Panc1 (cell line): Measurements from ENCODE around the gene MLKL. TPM values are rescaled to one million over a fixed set of nuclear protein-coding genes. Genes with fewer than 3 reads are reported as not detected.

ENCODE experiments used
- ATAC-seq: fragments of 200-7000 bp; cut with Tn5 transposase; 2 replicates; pipeline ENCODE4 v1.9.1; 2020; ENCODE audit warnings: mild to moderate bottlenecking, moderate library complexity
- BruUV-seq: library from RNA; stranded (reverse); fragments of 400-500 nt; replicated peaks from 2 replicates; lab custom pipeline; 2021; lab: Mats Ljungman, UMichigan
- CTCF ChIA-PET: fragments of 300-600 bp; sonication (Branson Sonifier 250); formaldehyde crosslinking; loops from one replicate; lab custom pipeline; 2022; ENCODE audit warnings: antibody characterized with exemption; lab: Charles Lee
- POLR2A ChIA-PET: fragments of 300-600 bp; sonication (Branson Sonifier 250); formaldehyde crosslinking; loops from one replicate; lab custom pipeline; 2022; ENCODE audit warnings: antibody characterized with exemption; lab: Charles Lee
- DNase-seq: peaks from one replicate; pipeline ENCODE4 v3.0.0-alpha.2; 2010; ENCODE audit warnings: low read depth, low spot score
- H3K27ac ChIP-seq: 2 replicates; pipeline ENCODE4 v1.5.1; 2011; ENCODE audit warnings: mild to moderate bottlenecking, low read length, inconsistent platforms
- H3K27me3 ChIP-seq: fragments of 200-500 bp; sonication (Bioruptor generic); 2 replicates; pipeline ENCODE4 v1.6.0; 2014; ENCODE audit warnings: low read length, inconsistent platforms; ENCODE audit not compliant: control insufficient read depth, insufficient read depth
- H3K36me3 ChIP-seq: fragments of 200-500 bp; sonication (Bioruptor generic); 2 replicates; pipeline ENCODE4 v1.5.1; 2014; ENCODE audit warnings: inconsistent platforms, mild to moderate bottlenecking, low read length, moderate library complexity; ENCODE audit not compliant: control insufficient read depth, insufficient read depth
- H3K4me1 ChIP-seq: 2 replicates; pipeline ENCODE4 v1.5.1; 2011; ENCODE audit warnings: inconsistent platforms, mild to moderate bottlenecking, low read length, moderate library complexity; ENCODE audit not compliant: control insufficient read depth, insufficient read depth
- H3K4me3 ChIP-seq, 2 experiments: 2 replicates each; pipeline ENCODE4 v1.5.1; 2011 to 2012; ENCODE audit warnings: low read depth in 2 of 2, low read length in 2 of 2, mild to moderate bottlenecking in 2 of 2, inconsistent platforms in 1 of 2, moderate library complexity in 1 of 2
- H3K9me3 ChIP-seq: fragments of 200-500 bp; sonication (Bioruptor generic); 2 replicates; pipeline ENCODE4 v1.5.1; 2014; ENCODE audit warnings: low read depth, mild to moderate bottlenecking, inconsistent platforms, low read length, moderate library complexity; ENCODE audit not compliant: control insufficient read depth, insufficient read depth
- CTCF ChIP-seq: fragments of 450-650 bp; IDR thresholded peaks from 2 replicates; pipeline ENCODE4 v1.5.1; 2017; ENCODE audit warnings: mild to moderate bottlenecking
- POLR2AphosphoS5 ChIP-seq: IDR thresholded peaks from 2 replicates; pipeline ENCODE4 v1.6.1; 2012; ENCODE audit warnings: mild to moderate bottlenecking, low read depth, low read length, moderate library complexity
- REST ChIP-seq, 2 experiments: IDR thresholded peaks; 2 replicates each; pipeline ENCODE4 v1.6.1; 2011 to 2012; ENCODE audit warnings: low read depth in 2 of 2, control low read depth in 1 of 2, low read length in 1 of 2, mild to moderate bottlenecking in 1 of 2, moderate library complexity in 1 of 2; ENCODE audit not compliant: insufficient read depth in 1 of 2
- SIN3A ChIP-seq: IDR thresholded peaks from 2 replicates; pipeline ENCODE4 v1.6.1; 2012; ENCODE audit warnings: low read depth, mild to moderate bottlenecking, low read length, moderate library complexity, borderline replicate concordance; ENCODE audit not compliant: insufficient read depth
- TCF7L2 ChIP-seq: IDR thresholded peaks from 2 replicates; pipeline ENCODE4 v1.6.1; 2011; ENCODE audit warnings: mild to moderate bottlenecking, low read depth, low read length, inconsistent platforms
- in situ Hi-C: cut with HindIII; loops from 2 replicates; pipeline ENCODE4 v1.10.0; 2016; ENCODE audit warnings: low sequenced_read_pairs, low pct_unique_long_range_greater_than_20kb
- intact Hi-C: fragments of 100-400 bp; cut with micrococcal nuclease; formaldehyde crosslinking; loops from one replicate; pipeline ENCODE4 v1.10.0; 2022; ENCODE audit not compliant: unreplicated experiment
- total RNA-seq: library from RNA; stranded (reverse); gene quantifications from one replicate; pipeline ENCODE4 v1.2.1, GENCODE V29; 2021; ENCODE audit not compliant: unreplicated experiment

Gene MLKL
- total RNA-seq, 1 experiment from 2014 or later = 4.8 TPM

- no peak overlapping the region for H3K4me3 ChIP-seq
Measured at GRCh38 chr16:74738113-74738541, 37.5 kb upstream of the MLKL start.

GRCh38 chr16:74737521-74737920 lies 36.9 kb upstream of the MLKL start:
- no peak for ATAC-seq
- TF ChIP-seq CTCF (no peak), TCF7L2 (no peak), POLR2AphosphoS5 (no peak), SIN3A (no peak), REST (IDR thresholded peaks at IDR 0.05; ENCODE audit: insufficient read depth in 1 of 2, low read depth in 2 of 2, low read length in 1 of 2) (no peak)
- H3K36me3 ChIP-seq = no peaks in the 10 kb centered on the region
- no TSS peak for BruUV-seq
- no peak overlapping the region for H3K27ac ChIP-seq
- H3K4me3 ChIP-seq = no peak overlapping the region
- H3K9me3 ChIP-seq = no peaks in the 10 kb centered on the region
- ChIA-PET POLR2A (no interaction called here), CTCF (no interaction called here)
- intact Hi-C loops = no loop called here
- H3K27me3 ChIP-seq = no peaks in the 10 kb centered on the region
- H3K4me1 ChIP-seq = no peaks in the 10 kb centered on the region
- DNase-seq = no peak
- in situ Hi-C loops = no loop called here

More at GRCh38 chr16:74738113-74738541, 37.5 kb upstream of the MLKL start:
- Histone ChIP-seq H3K27me3 (no peaks in the 10 kb centered on the region), H3K9me3 (no peaks in the 10 kb centered on the region), H3K27ac (no peak overlapping the region), H3K36me3 (no peaks in the 10 kb centered on the region), H3K4me1 (no peaks in the 10 kb centered on the region; the same call in 1 of the 2 replicates)
- ChIA-PET CTCF (interaction anchor here (0.6 kb wide), 1 partner anchor 786 kb away, joined by 3 read pairs; no protein-coding TSS in a partner anchor), POLR2A (no interaction called here)
- in situ Hi-C loops (no loop called here), intact Hi-C loops (no loop called here)
- TF ChIP-seq POLR2AphosphoS5 (no peak), REST (IDR thresholded peaks at IDR 0.05; ENCODE audit: insufficient read depth in 1 of 2, low read depth in 2 of 2, low read length in 1 of 2) (no peak), TCF7L2 (no peak), CTCF (no peak), SIN3A (no peak)
- ATAC-seq (peak; percentile 28; the same call in 1 of the 2 replicates), DNase-seq (no peak)
- BruUV-seq = no TSS peak
